ENCODE data around the gene SIAH2.

SIAH2 gene

GRCh38 chr3:150720444-150720843, 42.5 kb downstream of the SIAH2 start:
- CTCF ChIA-PET: interaction anchor here (1.6 to 2.2 kb wide), 2 partner anchors 76 to 144 kb away, joined by 3 to 8 read pairs; no protein-coding TSS in a partner anchor
- POLR2A ChIA-PET: no interaction called here
- no peak for TF ChIP-seq ARNT (IDR thresholded peaks at IDR 0.05)
- TF ChIP-seq SUZ12 (IDR thresholded peaks at IDR 0.05): no peak
- no peak for TF ChIP-seq BHLHE40 (IDR thresholded peaks at IDR 0.05; ENCODE audit: borderline replicate concordance)
- no peak for TF ChIP-seq PKNOX1 (IDR thresholded peaks at IDR 0.05)
- TF ChIP-seq SP1 (IDR thresholded peaks at IDR 0.05): no peak
- TF ChIP-seq LEF1 (IDR thresholded peaks at IDR 0.05; ENCODE audit: borderline replicate concordance): no peak
- no peak for TF ChIP-seq FOXK2 (IDR thresholded peaks at IDR 0.05)
- no peak for TF ChIP-seq ELF4 (IDR thresholded peaks at IDR 0.05)
- no peak for TF ChIP-seq ZNF384 (IDR thresholded peaks at IDR 0.05)
- TF ChIP-seq FOXA1 (IDR thresholded peaks at IDR 0.05): no peak
- TF ChIP-seq TARDBP (IDR thresholded peaks at IDR 0.05): no peak
- no peak for TF ChIP-seq FOXM1 (IDR thresholded peaks at IDR 0.05; ENCODE audit: borderline replicate concordance)
- TF ChIP-seq CTBP1 (IDR thresholded peaks at IDR 0.05; ENCODE audit: borderline replicate concordance): no peak
- TF ChIP-seq HDGF (IDR thresholded peaks at IDR 0.05; ENCODE audit: borderline replicate concordance): no peak
- TF ChIP-seq L3MBTL2 (conservative IDR thresholded peaks at IDR 0.05): no peak
- no peak for TF ChIP-seq NFRKB (IDR thresholded peaks at IDR 0.05)
- DNase-seq (ENCODE audit: extremely low spot score): no peak

- TF ChIP-seq LEF1 (IDR thresholded peaks at IDR 0.05; ENCODE audit: borderline replicate concordance): no peak
- no peak for TF ChIP-seq NFRKB (IDR thresholded peaks at IDR 0.05)
- TF ChIP-seq FOXM1 (IDR thresholded peaks at IDR 0.05; ENCODE audit: borderline replicate concordance): no peak
- no peak for TF ChIP-seq TARDBP (IDR thresholded peaks at IDR 0.05)
- no peak for TF ChIP-seq PKNOX1 (IDR thresholded peaks at IDR 0.05)
- no peak for TF ChIP-seq FOXK2 (IDR thresholded peaks at IDR 0.05)
- no peak for TF ChIP-seq HDGF (IDR thresholded peaks at IDR 0.05; ENCODE audit: borderline replicate concordance)
- no peak for TF ChIP-seq FOXA1 (IDR thresholded peaks at IDR 0.05)
- TF ChIP-seq SUZ12 (IDR thresholded peaks at IDR 0.05): no peak
- no peak for TF ChIP-seq ZNF384 (IDR thresholded peaks at IDR 0.05)
- CTCF ChIA-PET: no interaction called here
- no peak for DNase-seq (ENCODE audit: extremely low spot score)
- POLR2A ChIA-PET: no interaction called here
Measured at GRCh38 chr3:150710097-150710496, 52.9 kb downstream of the SIAH2 start.

GRCh38 chr3:150703756-150704344, 59.1 kb downstream of the SIAH2 start, which contains the start of gene ERICH6:
Gene ERICH6 (minus strand): TSS chr3:150703920. CDS start chr3:150703898, 22 bp downstream.
- POLR2A ChIA-PET: interaction anchor here (0.6 to 1.6 kb wide), 3 partner anchors 13 to 62 kb away, joined by 3 to 4 read pairs (median 3); no protein-coding TSS in a partner anchor
- CTCF ChIA-PET: interaction anchor here (0.6 kb wide), 1 partner anchor 14 kb away, joined by 3 read pairs; no protein-coding TSS in a partner anchor
- peak; percentile 92 for DNase-seq (ENCODE audit: extremely low spot score)
- TF ChIP-seq ELF4 (IDR thresholded peaks at IDR 0.05): no peak
- peak; percentile 81 for TF ChIP-seq ZNF384 (IDR thresholded peaks at IDR 0.05)
- TF ChIP-seq L3MBTL2 (conservative IDR thresholded peaks at IDR 0.05): peak; percentile 94

- POLR2A ChIA-PET: interaction anchor here (1.1 kb wide), 1 partner anchor 12 kb away, joined by 3 read pairs; no protein-coding TSS in a partner anchor
- no peak for DNase-seq (ENCODE audit: extremely low spot score)
- no peak for TF ChIP-seq PKNOX1 (IDR thresholded peaks at IDR 0.05)
- TF ChIP-seq SP1 (IDR thresholded peaks at IDR 0.05): no peak
- TF ChIP-seq ZNF384 (IDR thresholded peaks at IDR 0.05): no peak
- CTCF ChIA-PET: interaction anchor here (0.6 kb wide), 1 partner anchor 14 kb away, joined by 3 read pairs; no protein-coding TSS in a partner anchor
Measured at GRCh38 chr3:150703299-150703755, 59.6 kb downstream of the SIAH2 start.

- ChIA-PET CTCF (no interaction called here), POLR2A (no interaction called here)
- DNase-seq (ENCODE audit: extremely low spot score): no peak
- no peak for TF ChIP-seq CTBP1 (IDR thresholded peaks at IDR 0.05; ENCODE audit: borderline replicate concordance)
- TF ChIP-seq PKNOX1 (IDR thresholded peaks at IDR 0.05): no peak
- no peak for TF ChIP-seq ELF4 (IDR thresholded peaks at IDR 0.05)
- no peak for TF ChIP-seq BHLHE40 (IDR thresholded peaks at IDR 0.05; ENCODE audit: borderline replicate concordance)
- TF ChIP-seq HDGF (IDR thresholded peaks at IDR 0.05; ENCODE audit: borderline replicate concordance): no peak
- no peak for TF ChIP-seq SUZ12 (IDR thresholded peaks at IDR 0.05)
- no peak for TF ChIP-seq FOXA1 (IDR thresholded peaks at IDR 0.05)
- TF ChIP-seq SP1 (IDR thresholded peaks at IDR 0.05): no peak
Measured at GRCh38 chr3:150699068-150699639, 63.8 kb downstream of the SIAH2 start.

- POLR2A ChIA-PET: no interaction called here
- CTCF ChIA-PET: no interaction called here
- DNase-seq (ENCODE audit: extremely low spot score): no peak
- TF ChIP-seq FOXA1 (IDR thresholded peaks at IDR 0.05) (no peak), ZNF384 (IDR thresholded peaks at IDR 0.05) (no peak), ELF4 (IDR thresholded peaks at IDR 0.05) (no peak), FOXK2 (IDR thresholded peaks at IDR 0.05) (no peak), LEF1 (IDR thresholded peaks at IDR 0.05; ENCODE audit: borderline replicate concordance) (no peak)
Measured at GRCh38 chr3:150697646-150698045, 65.3 kb downstream of the SIAH2 start.
